A673 (cell line): ENCODE results near the gene TTLL1.

ENCODE experiments used
- CTCF ChIP-seq: fragments of 300-800, 200-600 bp; sonication (generic); conservative IDR thresholded peaks from 2 replicates; pipeline ENCODE4 v1.5.1; 2017; ENCODE audit warnings: low read depth, mild to moderate bottlenecking, antibody characterized with exemption, low read length, moderate library complexity, mixed read lengths
- EZH2 ChIP-seq: fragments of 200-600 bp; sonication (generic); IDR thresholded peaks from 2 replicates; pipeline ENCODE4 v1.6.1; 2017; ENCODE audit warnings: borderline replicate concordance, low read depth, mild to moderate bottlenecking, mixed read lengths, antibody characterized with exemption, low read length; ENCODE audit not compliant: poor library complexity, severe bottlenecking

GRCh38 chr22:43044290-43044712, 44.9 kb downstream of the TTLL1 start:
- TF ChIP-seq EZH2 (no peak), CTCF (no peak)
